Suprapubic skin (tissue), 4 donors: ENCODE results near the gene SPTBN1.

Source experiments
- CTCF ChIP-seq, 2 donors: fragments of 200-600 bp in 1 of 2; fragments of 450-650 bp in 1 of 2; sonication (generic) in 1 of 2; IDR thresholded peaks; one replicate each; pipeline ENCODE4 v1.5.1; 2016 to 2019; ENCODE audit warnings: antibody characterized with exemption in 2 of 2, mild to moderate bottlenecking in 1 of 2, moderate library complexity in 1 of 2
- EP300 ChIP-seq: sonication (generic); formaldehyde crosslinking; IDR thresholded peaks from one replicate; pipeline ENCODE4 v1.6.1; 2017; ENCODE audit warnings: antibody characterized with exemption
- POLR2A ChIP-seq, 2 donors: fragments of 450-650 bp; IDR thresholded peaks; one replicate each; pipeline ENCODE4 v1.6.1; 2017; ENCODE audit warnings: antibody characterized with exemption in 2 of 2, mild to moderate bottlenecking in 2 of 2, moderate library complexity in 2 of 2
- POLR2AphosphoS5 ChIP-seq, 3 donors: sonication (generic); formaldehyde crosslinking; IDR thresholded peaks; one replicate each; pipeline ENCODE4 v1.6.1; 2017; ENCODE audit warnings: antibody characterized with exemption in 3 of 3

- TF ChIP-seq CTCF (IDR thresholded peaks at IDR 0.05) (no peak), EP300 (no peak), POLR2A (IDR thresholded peaks at IDR 0.05) (no peak), POLR2AphosphoS5 (IDR thresholded peaks at IDR 0.05) (no peak)
Observed at GRCh38 chr2:54438271-54438670, 17.9 kb upstream of the SPTBN1 start.
